Neural crest cell (in vitro differentiated cells): ENCODE data around the gene RCOR1. TPM values are rescaled to one million over a fixed set of nuclear protein-coding genes. Genes with fewer than 3 reads are reported as not detected.
A peak's percentile ranks its signal among the peaks of the same experiment; 100 is the strongest.
"Not testable (repeated sequence)": the region's sequence is repeated elsewhere in the genome, so short reads cannot be mapped to it uniquely, and the experiment has no call there.

Source experiments
- DNase-seq: peaks from one replicate; pipeline ENCODE4 v3.0.0; 2021; ENCODE audit warnings: low read depth, mixed read lengths, low spot score
- H3K27ac Mint-ChIP-seq: one replicate; pipeline ENCODE4 v1.8.0; 2021; ENCODE audit warnings: mild to moderate bottlenecking, mixed read lengths; ENCODE audit not compliant: unreplicated experiment
- H3K27me3 Mint-ChIP-seq: 2 replicates; pipeline ENCODE4 v1.8.0; 2021; ENCODE audit warnings: low read depth, mild to moderate bottlenecking, mixed read lengths
- H3K36me3 Mint-ChIP-seq: 2 replicates; pipeline ENCODE4 v1.8.0; 2021; ENCODE audit warnings: low read depth, mild to moderate bottlenecking, mixed read lengths
- H3K4me1 Mint-ChIP-seq: 2 replicates; pipeline ENCODE4 v1.8.0; 2021; ENCODE audit warnings: mixed read lengths
- H3K4me3 Mint-ChIP-seq: one replicate; pipeline ENCODE4 v1.8.0; 2021; ENCODE audit warnings: mild to moderate bottlenecking, mixed read lengths
- H3K9me3 Mint-ChIP-seq: 2 replicates; pipeline ENCODE4 v1.8.0; 2021; ENCODE audit warnings: mixed read lengths
- total RNA-seq: library from RNA; stranded (reverse); gene quantifications from 2 replicates; pipeline ENCODE4 v1.2.1, GENCODE V29; 2021
- TF ChIP-seq, protein P1 (sequence below): fragments of 200-600 bp; sonication (generic); conservative IDR thresholded peaks from 2 replicates; pipeline ENCODE4 v1.5.0; 2021; ENCODE audit warnings: antibody characterized with exemption, mild to moderate bottlenecking

The RCOR1 gene
- total RNA-seq, 1 donor from 2014 or later = 27.8 TPM

DNA sequence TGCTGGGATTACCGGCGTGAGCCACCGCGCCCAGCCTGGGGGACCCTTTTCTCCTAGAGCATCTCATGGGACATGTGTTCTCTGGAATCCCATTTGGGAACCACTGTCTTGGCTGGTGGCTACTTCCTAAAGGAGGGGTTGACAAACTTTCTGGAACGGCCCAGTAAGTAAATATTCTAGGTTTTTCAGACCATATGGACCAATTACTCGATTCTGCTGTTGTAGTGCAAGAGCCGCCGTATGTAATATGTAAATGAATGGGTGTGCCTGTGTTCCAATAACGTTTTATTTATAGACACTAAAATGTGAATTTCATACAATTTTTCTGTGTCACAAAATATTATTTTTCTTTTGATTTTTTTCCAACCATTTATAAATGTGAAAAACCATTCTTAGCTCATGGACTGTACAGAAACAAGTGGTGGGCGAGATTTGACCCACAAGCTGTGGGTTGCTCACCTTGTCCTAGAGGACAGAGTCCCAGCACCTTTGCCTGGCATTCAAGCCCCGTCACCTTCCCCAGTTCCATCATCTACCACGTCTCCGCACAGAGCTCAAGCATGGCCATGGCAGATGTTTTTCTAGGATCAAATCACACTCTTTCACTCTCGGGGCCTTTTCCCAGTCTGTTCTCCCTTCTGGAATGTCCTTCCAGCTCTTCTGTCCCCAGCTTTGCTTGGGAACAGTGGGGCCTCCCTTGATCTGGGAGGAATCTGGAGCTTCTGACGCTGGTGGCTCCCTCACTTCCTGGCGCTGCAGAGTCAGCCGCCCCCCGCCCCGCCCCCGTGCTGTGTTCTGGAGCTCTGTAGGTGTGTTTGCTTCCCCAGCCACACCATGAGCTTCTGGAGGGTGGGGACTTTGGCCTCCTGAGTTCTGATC, 17.9 kb upstream of the RCOR1 start:
- no peaks in the 10 kb centered on the region for H3K27me3 Mint-ChIP-seq
- H3K4me1 Mint-ChIP-seq = peaks cover 8% of the 10 kb centered on the region
- H3K27ac Mint-ChIP-seq = peak overlapping the region; percentile 27
- H3K9me3 Mint-ChIP-seq = no peaks in the 10 kb centered on the region
- TF ChIP-seq, protein P1, sequence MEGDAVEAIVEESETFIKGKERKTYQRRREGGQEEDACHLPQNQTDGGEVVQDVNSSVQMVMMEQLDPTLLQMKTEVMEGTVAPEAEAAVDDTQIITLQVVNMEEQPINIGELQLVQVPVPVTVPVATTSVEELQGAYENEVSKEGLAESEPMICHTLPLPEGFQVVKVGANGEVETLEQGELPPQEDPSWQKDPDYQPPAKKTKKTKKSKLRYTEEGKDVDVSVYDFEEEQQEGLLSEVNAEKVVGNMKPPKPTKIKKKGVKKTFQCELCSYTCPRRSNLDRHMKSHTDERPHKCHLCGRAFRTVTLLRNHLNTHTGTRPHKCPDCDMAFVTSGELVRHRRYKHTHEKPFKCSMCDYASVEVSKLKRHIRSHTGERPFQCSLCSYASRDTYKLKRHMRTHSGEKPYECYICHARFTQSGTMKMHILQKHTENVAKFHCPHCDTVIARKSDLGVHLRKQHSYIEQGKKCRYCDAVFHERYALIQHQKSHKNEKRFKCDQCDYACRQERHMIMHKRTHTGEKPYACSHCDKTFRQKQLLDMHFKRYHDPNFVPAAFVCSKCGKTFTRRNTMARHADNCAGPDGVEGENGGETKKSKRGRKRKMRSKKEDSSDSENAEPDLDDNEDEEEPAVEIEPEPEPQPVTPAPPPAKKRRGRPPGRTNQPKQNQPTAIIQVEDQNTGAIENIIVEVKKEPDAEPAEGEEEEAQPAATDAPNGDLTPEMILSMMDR = no peak
- H3K36me3 Mint-ChIP-seq = no peaks in the 10 kb centered on the region
- H3K4me3 Mint-ChIP-seq = no peak overlapping the region
- no peak for DNase-seq

DNA sequence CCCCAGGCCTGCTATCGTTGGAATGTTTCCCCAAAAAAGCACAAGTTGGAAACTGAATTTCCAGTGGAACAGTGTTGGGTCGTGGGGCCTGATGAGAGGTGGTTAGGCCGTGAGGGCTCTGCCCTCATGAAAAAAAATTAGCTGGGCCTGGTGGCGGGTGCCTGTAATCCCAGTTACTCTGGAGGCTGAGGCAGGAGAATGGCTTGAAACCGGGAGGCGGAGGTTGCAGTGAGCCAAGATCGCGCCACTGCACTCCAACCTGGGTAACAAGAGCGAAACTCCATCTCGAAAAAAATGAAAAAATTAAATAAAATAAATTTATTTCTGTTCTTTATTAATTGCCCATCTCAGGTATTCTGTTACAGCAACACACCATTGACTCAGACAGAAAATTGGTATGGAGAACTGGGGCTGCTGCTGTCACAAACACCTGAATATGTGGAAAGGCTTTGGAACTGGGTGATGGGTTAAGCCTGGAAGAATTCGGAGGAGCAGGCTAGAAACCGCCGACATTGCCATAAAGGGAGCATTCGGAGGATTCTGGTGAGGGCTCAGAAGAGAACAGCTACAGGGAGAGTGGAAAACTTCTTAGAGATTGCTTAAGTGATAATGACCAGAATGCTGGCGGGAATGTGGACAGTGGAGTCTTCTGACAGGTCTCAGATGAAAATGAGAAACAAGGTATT, 17.1 kb upstream of the RCOR1 start:
- TF ChIP-seq, protein P1 = no peak

DNA sequence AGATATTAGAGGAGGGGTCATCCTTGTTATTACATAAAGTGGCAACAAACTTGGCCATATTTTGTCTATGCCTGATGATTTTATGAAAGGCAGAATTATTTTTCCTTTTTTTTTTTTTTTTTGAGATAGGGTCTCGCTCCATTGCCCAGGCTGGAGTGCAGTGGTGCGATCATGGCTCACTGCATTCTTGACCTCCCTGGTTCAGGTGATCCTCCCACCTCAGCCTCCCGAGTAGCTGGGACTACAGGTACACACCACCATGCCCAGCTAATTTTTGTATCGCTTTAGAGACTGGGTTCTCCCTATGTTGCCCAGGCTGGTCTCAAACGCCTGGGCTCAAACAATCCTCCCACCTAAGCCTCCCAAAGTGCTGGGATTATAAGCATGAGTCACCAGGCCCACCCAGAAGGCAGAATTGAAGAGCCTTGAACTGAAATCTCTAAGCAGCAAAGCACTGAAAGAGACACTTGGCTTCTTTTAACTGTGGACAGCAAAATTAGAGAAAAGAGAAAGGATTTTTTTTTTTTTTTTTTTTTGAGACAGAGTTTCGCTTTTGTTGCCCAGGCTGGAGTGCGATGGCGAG, 16.5 kb upstream of the RCOR1 start:
- H3K27me3 Mint-ChIP-seq, DNase-seq, H3K9me3 Mint-ChIP-seq, H3K4me3 Mint-ChIP-seq, H3K27ac Mint-ChIP-seq, H3K36me3 Mint-ChIP-seq, H3K4me1 Mint-ChIP-seq: not testable (repeated sequence)

More for the DNA sequence above, 17.1 kb upstream of the RCOR1 start:
- H3K9me3 Mint-ChIP-seq = no peaks in the 10 kb centered on the region
- no peak overlapping the region for H3K4me3 Mint-ChIP-seq
- H3K27ac Mint-ChIP-seq = peak overlapping the region; percentile 27
- H3K27me3 Mint-ChIP-seq = no peaks in the 10 kb centered on the region
- DNase-seq = no peak
- H3K4me1 Mint-ChIP-seq = peaks cover 8% of the 10 kb centered on the region
- H3K36me3 Mint-ChIP-seq = no peaks in the 10 kb centered on the region

DNA sequence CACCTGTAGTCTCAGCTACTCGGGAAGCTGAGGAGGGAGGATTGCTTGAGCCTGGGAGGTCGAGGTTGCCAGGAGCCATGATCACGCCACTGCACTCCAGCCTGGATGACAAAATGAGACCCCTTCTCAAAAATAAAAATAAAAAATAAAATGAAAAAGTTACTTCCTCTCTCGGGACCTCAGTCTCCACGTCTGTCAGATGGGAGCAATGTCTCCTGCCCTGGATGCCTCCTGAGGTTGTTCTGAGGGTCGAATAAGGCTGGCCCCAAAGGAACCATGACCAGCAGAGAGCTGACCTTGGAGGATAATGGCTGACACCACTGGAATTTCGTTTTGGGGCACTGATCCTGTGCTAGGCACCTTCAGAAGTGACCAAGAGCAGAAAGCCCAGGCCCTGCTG, 13.6 kb upstream of the RCOR1 start:
- Mint-ChIP-seq H3K4me3 (no peak overlapping the region), H3K4me1 (peaks cover 5% of the 10 kb centered on the region), H3K9me3 (no peaks in the 10 kb centered on the region), H3K27me3 (no peaks in the 10 kb centered on the region), H3K27ac (peak overlapping the region; percentile 83), H3K36me3 (no peaks in the 10 kb centered on the region)
- DNase-seq = no peak
- TF ChIP-seq, protein P1 = no peak

DNA sequence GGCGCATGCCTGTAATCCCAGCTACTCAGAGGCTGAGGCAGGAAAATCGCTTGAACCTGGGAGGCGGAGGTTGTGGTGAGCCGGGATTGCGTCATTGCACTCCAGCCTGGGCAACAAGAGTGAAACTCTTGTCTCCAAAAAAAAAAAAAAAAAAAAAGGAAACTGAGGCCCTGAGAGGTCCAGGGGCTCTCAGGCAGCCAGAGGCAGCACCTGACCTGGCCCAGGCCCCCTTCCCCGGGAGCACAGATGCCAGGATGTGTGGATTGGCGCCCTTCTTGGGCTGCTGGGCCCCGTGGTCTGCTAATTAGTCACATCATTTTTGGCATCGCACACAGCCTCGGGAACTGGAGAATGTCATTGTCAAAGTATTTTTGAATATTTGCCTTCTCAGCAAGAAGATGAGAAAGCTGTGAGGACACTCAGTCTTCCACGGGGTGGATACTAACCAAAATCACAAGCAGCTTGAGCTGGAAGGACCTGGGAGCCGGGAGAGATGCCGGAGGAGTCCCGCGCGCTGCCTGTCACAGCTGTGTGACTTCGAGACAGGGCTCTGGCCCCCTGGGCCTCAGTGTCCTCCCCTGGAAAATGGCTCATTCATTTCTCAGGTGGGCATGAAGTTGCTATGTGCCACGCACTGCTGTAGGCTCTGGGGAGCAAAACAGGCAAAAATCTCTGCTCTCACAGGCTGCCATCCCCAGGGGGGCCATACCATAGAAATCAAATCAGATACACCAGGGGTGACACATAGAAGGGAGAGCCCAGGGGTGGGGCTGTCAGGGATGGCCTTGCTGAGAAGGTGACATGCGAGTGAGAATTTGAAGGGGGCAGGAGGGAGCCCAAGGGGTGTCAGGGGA, 12.5 kb upstream of the RCOR1 start:
- no peaks in the 10 kb centered on the region for H3K36me3 Mint-ChIP-seq
- H3K27ac Mint-ChIP-seq = no peak overlapping the region

More for the DNA sequence above, 12.5 kb upstream of the RCOR1 start:
- Mint-ChIP-seq H3K27me3 (no peaks in the 10 kb centered on the region), H3K4me3 (no peak overlapping the region), H3K4me1 (peaks cover 4% of the 10 kb centered on the region), H3K9me3 (no peaks in the 10 kb centered on the region)
- TF ChIP-seq, protein P1 = no peak
- DNase-seq = no peak
